GM19468 (cell line): ENCODE data around the gene PAK5.

Experiments used
- ATAC-seq: cut with Tn5 transposase; IDR thresholded peaks from one replicate; pipeline ENCODE4 v1.9.1; 2021; ENCODE audit warnings: mild to moderate bottlenecking, moderate library complexity, moderate number of reproducible peaks; ENCODE audit not compliant: unreplicated experiment; ENCODE audit errors: extremely low read depth

PAK5 gene

DNA sequence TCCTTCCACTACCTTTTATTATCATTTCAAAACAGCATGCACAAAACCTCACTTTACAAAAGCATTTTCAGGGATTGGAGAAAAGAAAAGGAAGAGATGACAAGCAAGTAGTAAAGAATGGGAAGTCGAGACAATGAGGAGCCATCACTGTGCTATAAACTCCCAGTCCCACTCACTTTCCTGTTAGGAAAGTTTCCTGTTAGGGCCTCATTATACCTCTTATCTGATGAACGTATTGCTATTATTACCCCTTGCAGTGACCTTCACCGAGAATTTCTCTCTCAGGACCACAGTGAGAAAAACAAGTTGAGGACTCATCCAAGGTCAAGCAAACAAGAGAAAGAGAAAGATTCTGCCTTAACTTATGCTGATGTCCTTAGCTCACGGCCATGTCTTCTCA lies 295.7 kb downstream of the PAK5 start:
- no peak for ATAC-seq

DNA sequence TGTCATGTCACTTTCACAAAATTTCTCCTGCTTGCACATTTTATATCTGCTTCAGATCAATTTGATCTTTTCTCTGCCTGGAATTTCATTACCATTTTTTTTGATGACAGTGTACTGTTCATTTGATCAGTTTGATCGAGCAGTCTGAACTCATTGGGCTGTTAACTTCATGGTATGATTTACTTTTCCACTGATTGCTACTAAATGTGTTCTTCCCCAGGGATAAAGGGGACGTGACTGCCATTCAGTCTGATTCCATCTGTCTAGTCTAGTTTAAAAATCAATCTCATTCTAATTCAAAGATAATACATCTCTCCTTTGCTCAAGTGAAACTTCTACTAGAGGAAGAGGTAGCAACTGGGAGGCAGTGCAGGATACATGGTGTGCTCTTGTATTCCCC lies 303.4 kb downstream of the PAK5 start:
- no peak for ATAC-seq

DNA sequence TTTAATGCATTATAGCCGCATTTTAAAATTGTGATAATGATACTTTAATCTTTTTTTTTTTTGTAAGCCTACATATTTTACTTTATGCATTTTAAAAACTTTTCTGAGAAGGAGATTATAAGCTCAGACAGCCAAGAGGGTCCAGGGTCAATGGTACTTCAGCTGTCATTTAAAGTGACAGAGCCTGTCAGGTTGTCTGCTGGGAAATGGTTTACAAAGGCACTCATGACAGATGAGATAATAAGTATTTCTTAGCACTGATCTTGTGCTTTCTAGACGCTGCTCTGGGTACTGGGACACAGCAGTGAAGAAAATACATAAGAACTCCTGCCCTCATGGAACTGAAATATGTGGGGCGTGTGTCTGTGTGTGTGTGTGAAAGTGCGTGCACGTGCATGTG lies 304.9 kb downstream of the PAK5 start:
- ATAC-seq, result no peak

DNA sequence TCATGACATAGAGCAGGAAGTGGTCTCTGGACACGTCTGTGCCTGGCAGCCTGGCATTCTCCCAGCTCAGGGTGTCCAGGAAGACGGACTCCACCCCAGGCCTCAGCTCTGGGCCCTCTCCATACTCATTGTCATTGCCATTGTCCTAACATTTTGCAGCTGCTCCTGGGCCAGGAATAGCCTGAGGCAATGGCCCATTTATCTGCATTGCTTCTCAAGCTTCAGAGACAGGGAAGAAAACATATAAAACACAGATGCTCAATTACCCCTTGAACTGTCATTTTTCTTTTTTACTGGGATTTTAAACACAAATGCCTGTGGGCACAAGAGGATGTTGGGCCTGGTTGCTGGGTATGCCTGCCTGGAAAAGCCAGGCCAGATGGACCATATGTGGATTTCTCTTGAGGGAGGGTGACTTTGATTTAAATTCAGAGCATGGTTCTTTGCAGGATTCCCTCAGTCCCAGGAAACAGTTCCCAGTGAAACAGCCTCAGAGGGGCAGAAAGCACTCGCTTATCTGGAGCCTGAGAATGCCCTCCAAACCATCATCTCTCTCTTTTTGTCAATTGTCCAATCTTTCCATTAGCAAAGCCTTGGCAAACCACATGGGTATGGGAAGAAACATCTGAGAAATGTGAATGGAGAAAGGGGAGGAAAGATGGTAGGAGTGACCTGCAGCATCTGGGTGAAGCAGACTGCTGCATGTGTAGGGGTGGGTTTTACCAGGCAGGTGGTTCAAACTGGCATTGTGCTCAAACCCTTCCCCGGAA lies 306.6 kb downstream of the PAK5 start:
- ATAC-seq, result no peak

DNA sequence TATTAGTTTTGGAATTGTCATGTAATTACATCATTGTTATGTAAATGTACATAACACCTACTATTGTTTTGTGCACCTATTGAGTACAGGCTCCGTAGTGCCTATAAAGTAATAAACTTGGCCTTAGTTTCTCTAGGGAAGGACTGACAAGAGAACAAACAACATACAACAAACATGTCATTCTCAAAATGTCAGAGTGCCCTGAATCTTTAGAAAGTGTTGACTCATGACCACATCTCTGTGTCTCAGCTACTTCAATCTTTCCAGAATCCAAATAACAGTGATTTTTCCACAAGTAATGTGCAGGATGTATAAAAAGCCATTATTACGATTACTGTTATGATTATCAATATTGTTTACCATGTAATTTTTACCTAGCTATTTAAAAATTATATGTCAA lies 307.3 kb downstream of the PAK5 start:
- no peak for ATAC-seq

DNA sequence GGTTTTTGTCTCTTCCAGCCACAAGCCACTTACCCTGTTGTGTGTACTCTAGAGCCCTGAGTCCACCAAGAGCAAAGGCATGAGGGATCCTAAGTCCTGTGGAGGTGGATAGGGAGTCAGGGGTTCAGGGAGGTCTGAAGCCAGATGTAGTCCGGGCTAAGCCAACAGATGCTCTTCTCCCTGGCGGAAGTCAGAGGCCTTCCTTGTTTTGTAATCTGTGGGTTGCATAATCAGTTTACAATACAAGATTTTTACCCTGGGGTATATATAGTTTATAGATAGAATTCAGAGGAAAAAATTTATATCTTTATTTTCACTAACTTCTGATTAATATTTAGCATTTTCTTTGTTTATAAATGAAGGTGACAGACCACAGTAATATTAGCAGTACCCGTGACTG lies 315.2 kb downstream of the PAK5 start:
- no peak for ATAC-seq

DNA sequence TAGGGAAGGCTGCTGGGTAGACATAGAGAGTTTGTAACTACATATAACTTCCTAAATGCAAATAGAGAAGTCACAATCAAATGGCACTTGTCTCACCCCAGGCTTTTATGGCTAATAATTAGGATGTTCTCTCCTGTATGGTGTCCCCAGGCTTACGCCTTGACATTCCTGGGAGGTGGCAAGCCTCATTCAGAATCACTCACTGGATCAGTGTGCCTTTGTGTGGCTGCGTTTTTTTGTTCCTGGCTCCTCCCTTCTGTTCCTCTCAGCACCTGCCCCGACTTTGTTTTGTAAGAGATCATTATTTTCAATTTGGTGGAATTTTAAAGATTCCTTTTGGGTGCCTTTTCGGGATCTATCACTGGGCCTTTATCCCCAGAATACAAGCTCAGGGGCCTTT lies 318.8 kb downstream of the PAK5 start:
- no peak for ATAC-seq

DNA sequence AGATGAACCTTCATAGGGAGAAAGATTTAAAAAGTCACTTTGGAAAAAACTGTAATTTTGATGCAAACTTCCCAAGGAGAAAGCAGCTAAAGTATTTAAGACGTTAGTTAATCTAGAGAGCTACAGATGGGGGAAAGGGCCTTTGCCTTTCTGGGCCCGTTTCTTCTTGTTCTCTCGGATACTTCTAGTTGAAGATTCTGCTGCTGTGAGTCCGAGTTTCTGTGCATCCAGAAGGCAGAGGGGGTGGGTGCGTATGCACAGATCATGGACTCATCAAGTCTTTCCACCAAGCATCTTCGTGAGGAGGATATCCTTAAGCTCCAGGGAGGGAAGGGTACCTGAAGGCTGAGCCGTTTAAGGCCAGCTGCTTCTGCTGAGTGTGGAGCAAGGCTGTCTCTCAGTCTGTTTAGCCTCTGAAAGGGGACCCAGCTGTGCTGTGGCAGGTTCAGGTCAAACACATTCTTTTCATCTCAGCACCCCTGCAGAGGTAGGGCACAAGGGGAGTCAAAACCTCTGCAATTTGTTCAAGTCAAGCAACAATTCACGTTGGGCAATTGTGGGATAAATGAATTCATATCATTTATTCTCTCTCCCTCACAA lies 320.2 kb downstream of the PAK5 start:
- no peak for ATAC-seq

DNA sequence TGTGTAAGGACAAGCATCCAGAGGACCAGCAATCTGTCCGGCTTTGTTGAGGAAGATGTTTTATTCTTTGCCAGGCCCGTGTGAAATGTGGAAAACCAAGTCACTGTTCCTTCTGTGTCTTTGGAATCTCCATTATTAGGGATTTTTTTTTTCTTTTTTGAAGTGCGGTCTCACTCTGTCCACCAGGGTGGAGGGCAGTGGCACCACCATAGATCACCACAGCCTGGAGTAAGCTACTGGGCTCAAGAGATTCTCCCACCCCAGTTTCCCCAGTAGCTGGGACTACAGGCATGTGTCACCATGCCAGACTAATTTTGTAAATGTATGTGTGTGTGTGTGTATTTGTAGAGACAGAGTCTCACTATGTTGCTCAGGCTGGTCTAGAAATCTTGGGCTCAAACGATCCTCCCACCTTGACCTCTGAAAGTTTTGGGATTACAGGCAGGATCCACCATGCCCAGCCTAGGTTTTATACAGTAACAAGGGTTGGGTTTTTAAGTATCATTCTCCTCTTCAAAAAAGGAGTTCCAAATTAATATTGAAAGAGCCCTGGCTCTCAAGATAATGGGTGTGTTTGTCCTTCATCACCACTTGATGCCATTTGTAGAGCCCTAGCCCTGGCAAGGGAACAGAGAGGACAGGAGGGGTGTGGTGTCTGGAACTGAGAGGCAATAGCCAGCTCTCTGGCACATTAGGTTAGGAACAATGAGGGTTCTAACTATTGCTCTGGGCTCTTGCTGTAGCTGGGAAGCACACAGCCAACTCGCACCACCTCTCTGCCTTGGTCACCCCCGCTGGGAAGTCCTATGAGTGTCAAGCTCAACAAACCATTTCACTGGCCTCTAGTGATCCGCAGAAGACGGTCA lies 321.3 kb downstream of the PAK5 start:
- ATAC-seq, result no peak

DNA sequence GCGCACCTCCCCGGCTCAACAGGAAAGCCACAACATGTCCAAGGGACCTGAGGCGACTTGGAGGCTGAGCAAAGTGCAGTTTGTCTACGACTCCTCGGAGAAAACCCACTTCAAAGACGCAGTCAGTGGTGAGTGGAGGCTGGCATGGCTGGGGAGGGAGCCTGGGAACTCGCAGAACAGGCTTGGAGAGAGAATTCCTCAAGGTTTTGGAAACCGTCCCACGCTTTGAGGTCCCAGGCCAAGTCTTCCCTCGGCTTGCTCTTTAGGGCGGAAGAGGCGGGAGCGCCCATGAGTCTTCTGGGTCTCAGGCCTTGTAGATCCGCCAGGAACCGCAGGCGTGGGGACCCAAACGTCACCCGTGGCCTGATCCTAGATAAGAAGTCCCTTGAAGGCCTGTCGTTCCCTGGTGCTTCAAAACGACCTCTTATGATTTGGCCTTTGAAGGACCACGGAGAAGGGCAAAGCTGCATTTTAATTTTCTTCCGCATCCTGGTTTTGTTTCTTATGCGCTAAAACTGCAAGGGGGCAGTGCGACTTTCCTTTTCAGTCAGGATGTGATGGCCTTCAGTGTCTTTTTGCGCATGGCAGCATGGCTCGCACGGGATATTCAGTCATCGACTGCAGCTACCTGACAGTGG lies 322.5 kb downstream of the PAK5 start:
- ATAC-seq, result no peak

DNA sequence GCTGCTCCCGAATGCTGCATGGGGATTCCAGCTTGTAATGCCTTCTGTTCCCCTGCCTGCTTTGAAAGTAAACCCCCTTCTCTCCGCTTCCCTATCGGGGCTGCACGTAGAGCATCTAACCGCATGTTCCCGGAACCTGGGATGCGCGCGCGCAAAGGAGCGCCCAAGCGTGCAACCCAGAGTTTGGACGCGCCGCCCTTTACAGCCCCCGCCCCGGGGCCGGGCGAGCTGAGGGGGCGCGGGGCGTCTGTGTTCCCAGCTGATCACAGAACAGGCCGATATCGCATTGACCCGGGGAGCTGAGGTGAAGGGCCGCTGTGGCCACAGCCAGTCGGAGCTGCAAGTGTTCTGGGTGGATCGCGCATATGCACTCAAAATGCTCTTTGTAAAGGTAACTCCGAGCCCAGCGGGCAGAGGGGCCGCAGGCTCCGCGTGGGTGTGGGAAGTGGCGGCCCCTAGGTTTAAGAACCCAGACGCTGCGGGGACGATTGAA lies 323.1 kb downstream of the PAK5 start:
- ATAC-seq, result no peak

DNA sequence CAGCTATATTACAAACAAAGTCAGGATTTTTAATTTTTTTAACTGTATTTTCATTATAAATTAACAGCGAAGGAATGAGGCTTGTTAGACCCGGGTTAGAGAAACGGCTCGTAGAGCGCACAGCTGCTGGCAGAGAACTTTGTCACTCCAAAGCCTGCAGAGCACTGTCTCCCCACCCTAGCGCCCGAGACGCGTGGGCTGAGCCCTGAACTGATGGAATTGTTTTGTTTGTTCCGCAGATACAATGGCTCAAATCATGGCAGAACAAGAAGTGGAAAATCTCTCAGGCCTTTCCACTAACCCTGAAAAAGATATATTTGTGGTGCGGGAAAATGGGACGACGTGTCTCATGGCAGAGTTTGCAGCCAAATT lies 323.7 kb downstream of the PAK5 start:
- no peak for ATAC-seq

DNA sequence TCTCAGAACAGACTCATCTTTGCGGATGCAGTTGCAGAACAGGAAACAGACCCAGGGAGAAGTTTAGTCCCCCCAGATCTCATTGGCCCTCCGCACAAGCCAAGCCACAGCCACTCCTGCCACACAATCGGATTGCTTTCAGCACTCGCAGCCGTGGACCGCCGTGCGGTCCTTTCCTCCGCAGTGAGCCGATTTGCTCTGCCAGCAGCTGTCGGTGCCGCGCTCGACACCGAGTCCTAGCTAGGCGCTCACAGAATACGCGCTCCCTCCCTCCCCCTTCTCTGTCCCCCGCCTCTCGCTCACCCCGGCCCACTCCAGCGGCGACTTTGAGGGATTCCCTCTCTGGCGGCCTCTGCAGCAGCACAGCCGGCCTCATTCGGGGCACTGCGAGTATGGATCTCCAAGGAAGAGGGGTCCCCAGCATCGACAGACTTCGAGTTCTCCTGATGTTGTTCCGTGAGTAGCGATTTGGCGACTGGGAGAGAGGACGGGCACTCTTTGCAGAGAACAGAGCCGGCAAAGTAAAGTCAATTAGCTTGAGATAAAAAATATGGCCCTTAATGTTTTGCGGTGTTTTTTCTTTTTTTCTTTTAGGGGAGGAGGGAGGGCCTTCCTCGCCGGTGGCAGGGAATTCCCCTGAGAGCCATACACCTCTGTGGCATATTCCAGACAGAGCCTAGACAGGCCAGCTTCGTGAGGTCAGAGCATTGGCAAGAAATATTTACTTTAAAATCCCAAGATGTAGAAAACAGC lies 324.2 kb downstream of the PAK5 start, which contains the start of gene LAMP5:
LAMP5 (plus strand) TSS at position 130 of the 753 bp plus-strand sequence; CDS start at position 393, 263 bp downstream.
- no peak for ATAC-seq

DNA sequence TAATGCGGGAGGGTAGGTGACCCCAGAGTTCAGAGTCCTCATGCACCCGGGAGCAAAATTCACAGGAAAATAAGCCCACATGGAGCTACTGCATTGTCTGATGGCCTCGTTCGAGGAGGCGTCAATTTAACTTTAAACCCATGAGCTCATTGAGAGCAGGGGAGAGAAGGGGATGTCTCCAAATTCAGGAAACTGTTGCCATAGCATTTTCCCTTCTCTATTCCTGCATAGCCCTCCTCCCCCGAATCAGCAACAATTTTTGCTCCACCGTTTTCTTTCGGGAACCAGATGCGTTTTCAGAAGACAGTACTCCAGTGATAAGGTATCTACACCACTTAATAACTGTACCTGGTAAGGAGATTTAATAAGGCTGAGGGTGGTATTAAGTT lies 324.8 kb downstream of the PAK5 start:
- no peak for ATAC-seq

DNA sequence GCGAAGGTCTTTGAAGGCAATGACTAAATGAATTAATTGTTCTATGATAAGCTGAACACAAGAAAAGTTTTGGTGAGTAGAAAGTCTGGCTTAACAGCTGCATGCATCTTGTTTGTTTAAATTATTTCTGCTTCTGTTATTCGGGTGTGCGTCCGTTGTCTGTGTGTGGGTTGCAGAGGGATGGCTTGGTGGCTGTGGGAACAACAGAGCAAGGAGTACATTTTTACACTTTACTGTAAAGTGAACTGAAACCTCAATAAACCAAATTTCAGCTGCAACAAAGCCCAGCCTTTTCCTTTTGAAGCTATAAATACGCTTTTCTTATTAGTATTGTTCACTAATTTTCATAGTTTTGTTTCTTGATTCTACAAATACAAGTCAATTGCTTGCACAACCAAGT lies 328.0 kb downstream of the PAK5 start:
- ATAC-seq, result no peak

DNA sequence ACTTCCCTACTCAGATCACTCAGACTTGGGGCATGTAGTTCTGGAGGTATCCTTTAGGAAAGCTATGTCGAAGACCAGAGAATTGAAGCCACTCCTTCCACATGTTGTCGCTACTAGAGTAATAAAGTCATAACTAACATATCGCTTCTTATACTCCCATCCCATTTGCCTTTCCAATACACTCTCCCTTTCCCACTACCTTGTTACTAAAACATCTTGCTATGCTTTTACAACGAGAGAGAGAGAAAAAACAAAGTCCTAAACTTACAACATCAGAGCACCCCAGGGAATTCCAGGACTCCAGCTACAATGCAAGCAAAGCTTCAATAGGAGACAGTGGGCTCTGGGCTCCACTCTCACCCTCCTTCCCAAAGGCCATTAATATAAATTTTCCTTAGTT lies 329.6 kb downstream of the PAK5 start:
- ATAC-seq, result no peak

DNA sequence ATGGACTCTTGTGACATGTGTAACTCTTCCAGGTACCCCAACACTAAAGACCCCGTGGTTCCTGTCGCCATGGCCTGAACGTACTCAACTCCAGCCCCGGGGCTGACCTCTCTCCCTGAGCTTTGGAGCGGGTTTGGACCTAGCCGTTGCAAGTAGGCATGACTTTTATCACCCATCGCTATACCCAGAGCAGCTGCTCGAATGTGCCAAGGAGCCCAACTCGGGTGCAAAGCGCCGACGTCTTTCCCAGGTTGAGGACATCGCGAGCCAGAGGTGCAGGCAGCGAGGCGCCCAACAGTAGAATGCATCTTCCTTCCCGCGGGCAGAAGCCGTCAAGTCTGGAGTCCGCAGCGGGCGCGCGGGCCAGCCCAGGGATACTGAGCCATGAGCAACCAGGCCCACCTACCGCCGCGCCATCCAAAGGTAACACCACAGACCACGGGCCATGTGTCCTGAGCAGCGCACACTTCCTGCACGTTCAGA lies 330.1 kb downstream of the PAK5 start:
- ATAC-seq, result no peak

DNA sequence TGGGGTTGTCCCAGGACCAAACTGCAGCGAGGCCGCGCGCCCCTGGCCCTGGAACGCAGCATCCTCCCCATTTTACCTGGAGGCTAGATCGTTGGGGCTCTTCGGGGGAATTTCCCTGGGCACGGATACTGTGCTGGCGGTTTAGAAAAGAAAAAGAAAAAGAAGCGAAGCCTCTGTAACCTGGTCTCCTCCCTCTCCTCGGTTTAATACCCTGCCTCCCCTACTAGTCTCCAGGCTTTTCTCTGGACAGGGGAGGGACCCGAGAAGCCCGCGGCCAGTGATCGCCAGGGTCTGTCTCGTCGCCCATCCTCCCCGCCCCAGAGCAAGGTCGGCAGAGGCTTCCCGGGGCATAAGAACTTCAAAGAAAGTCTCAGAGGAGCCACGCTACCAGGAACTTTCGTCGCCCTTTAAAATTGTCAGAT lies 330.6 kb downstream of the PAK5 start:
- ATAC-seq, result no peak

DNA sequence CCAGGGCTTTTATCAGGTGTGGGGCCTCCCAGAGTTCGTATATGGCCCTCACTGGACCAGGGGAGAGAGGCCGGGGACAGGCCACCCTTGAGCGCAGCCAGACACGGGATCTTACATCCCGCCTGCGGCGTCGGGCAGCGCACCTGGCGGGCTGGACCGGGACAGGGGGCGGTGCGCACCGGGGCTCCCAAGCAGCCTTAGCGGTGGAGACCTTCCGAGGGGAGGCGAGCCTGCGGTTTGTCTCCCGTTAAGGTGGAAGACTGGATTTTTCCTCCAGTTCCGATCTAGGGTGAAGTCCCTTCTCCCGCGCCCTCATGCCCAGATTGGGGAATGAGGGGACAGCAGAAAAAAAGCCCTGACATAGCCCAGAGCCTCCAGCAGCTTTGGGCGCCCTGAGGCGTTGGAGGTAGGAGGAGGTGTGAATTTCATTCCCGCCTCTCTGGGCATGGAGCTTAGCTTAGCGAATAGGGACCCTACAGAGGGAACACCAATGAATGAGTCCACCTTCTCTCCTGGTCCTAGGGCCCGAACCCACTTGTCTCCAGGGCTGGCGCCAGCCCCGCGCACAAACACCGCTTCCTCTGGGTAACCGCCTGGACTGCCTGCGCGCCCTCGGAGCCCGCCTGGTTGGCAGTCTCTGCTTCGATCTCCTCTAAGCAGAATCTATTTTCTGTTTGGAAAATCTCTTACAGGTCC lies 331.2 kb downstream of the PAK5 start:
- no peak for ATAC-seq
